Activated CD8-positive, alpha-beta memory T cell treated with anti-CD3 and anti-CD28 coated beads, Interleukin-2, amount 50 U/mL, for 1 hour (primary cell): Measurements from ENCODE around the gene CNNM2.
"Not testable (repeated sequence)": the region's sequence is repeated elsewhere in the genome, so short reads cannot be mapped to it uniquely, and the experiment has no call there.

Experiments used
- DNase-seq: peaks from one replicate; pipeline ENCODE4 v3.0.0-alpha.2; 2020; ENCODE audit errors: extremely low read depth

The CNNM2 gene

GRCh38 chr10:103106539-103106938, 188.4 kb downstream of the CNNM2 start:
- no peak for DNase-seq

GRCh38 chr10:103109821-103110220, 191.7 kb downstream of the CNNM2 start:
- no peak for DNase-seq

- no peak for DNase-seq
Measured at GRCh38 chr10:103110407-103110806, 192.3 kb downstream of the CNNM2 start.

- DNase-seq = no peak
Measured at GRCh38 chr10:103111031-103111917, 193.2 kb downstream of the CNNM2 start.

DNA sequence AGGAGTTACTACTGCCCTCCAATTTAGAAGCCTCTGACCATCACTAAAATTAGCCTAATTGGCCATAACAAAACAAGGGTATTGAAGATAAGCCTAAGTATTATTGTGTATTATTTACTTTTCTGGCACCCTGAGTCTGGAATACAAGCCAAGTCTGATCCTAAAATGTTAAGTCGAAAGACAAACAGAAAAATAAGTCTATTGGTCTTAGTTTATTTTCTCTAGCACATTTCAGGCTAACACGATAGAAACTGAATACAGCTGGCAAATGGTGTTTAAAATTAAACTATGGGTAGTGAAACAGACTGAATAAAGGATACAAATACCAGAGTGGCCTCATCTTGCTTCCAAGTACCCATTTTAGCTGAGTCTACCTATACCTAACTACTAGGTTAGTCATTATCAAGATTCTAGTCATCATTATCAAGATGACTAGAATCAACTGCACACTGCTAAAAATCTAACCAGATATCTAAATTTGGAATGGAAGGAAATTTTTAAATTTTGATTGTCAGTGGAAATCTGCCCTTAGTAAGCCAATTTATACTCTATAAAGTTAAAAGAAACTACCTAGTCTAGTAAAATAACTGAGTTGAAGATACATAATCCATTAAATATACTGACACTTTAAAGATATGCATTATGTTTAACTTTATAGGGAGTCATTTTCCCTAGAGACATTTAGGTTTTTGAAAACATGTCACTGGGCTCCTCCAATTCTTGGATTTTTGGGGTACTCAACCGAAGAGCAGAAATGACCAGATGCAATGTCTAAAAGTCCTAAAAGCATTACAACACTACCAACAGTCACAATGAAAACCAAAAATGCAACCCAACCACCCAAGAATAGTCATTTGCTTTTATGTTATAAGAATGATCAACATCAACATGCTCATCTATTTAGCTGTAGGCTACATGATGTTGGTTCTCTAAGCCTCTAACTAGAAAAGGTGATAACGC, 194.1 kb downstream of the CNNM2 start:
- DNase-seq = no peak

- no peak for DNase-seq
Measured at GRCh38 chr10:103114876-103115275, 196.8 kb downstream of the CNNM2 start.

DNA sequence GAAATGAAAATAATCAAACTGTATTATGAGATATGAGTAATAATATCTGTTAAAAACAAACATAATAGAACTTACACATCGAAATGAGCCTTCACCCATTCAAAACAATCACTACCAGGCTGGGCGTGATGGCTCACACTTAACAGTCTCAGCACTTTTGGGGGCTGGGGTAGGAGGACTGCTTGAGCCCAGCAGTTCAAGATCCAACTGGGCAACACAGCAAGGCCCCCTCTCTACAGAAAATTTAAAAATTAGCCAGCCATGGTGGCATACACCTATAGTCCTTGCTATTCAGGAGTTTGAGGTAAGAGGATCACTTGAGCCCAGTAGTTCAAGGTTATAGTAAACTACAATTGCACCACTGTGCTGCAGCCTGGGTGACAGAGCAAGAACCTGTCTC, 199.2 kb downstream of the CNNM2 start:
- no peak for DNase-seq

GRCh38 chr10:103120546-103120945, 202.5 kb downstream of the CNNM2 start:
- no peak for DNase-seq

DNA sequence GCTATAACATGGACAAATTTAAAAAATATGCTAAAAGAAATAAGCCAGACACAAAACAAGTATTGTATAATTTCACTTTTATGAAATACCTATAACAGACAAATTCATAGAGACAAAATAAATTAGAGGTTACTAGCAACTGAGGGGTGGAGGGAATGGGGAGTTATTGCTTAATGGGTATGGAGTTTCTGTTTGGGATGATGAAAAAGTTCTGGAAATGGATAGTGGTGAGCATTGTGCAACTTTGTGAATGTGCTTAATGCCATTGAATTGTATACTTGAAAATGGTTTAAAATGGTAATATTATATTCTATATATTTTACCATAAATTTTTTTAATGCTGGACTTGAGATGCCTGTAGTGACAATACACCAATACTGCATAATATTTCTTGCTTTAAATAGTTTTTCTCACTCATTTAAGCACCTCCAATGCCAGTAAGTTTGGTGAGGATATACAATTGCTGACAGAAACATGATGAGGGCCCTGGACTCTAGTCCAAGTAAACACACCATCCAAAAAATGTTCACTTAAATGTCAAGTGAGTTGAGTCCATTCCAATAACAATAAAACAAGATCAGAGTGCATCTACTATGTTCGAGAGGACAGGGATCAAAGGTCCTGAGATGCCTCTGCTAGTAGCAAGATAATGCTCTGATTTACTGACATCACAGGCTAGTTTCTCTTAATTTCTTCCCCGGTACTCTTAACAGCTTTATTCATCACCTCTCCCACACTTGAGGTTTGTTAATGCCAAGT, 203.1 kb downstream of the CNNM2 start:
- DNase-seq = no peak

GRCh38 chr10:103123282-103124024, 205.4 kb downstream of the CNNM2 start:
- no peak for DNase-seq

DNA sequence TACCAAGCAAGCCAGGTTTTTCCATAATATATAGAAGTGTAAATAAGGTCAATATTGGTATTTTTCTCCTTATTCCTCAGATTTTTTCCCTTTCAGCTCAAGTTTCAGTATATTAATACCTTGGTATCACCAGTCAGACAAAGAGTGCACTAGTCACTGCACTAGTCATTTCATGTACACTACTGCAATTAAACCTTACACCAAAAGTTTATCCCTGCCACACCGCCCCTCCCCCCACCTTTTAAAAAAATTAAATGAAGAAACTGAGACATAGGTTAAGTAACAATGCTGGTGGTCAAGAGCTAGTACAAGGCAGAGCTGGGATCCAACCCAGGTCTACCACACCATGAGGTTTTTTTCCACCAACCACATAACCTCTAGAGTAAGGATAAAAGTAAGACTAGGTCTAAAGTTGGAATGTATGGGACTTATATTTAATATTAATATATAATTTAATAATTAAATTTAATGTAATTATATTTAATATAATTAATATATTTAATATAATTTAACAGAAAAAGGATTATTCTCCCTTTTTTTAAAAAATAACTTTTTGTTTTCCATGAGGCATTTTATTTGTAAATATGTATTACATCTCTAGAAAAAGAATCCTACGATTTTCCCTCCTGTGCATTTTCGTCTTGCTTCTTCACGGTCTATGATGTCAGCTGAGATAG, 206.5 kb downstream of the CNNM2 start:
- no peak for DNase-seq

DNA sequence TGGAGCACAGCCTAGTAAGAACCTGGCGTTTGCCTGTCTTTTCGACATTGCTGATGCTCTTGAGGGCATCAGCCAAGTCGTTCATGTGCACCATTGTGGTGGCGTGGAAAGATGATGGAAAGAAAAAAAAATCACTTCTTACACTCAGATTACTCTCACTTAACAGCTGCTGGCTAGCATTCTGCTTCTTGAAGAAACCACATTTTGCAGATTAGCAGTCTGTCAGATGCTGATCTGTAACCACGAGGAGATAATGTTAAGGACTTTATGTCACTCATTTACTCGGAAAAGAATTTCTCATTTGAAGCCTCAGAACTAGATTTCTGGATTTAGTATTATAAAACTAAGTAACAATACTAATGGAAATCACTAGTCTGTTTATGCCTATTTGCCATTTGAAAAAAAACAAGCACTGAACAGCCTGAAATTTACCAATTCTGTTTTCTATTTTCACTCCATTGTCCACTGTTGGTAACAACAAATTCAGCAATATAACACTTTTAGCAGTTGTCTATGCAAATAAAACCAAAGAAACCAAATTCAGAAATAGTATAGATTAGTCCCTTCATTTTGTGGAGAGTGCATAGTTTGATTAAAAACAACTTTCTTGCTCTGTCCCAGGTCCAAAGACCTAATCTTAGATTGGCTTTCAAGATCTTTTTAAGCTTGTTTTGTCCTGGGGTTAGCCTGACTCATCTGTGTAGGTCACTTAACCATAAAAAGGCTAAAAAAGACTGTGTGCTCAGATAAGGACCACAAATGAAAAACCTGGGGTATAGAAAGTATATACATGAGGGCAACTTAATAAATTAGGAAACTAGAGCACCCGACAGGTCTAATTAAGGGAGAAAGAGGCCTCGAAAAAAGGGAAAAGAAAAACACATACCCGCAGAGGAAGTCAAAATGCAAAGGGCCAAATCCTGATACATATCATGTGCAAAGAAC, 207.5 kb downstream of the CNNM2 start:
- no peak for DNase-seq

GRCh38 chr10:103127241-103127640, 209.1 kb downstream of the CNNM2 start:
- DNase-seq = no peak

- DNase-seq = not testable (repeated sequence)
Measured at GRCh38 chr10:103130180-103130579, 212.1 kb downstream of the CNNM2 start.

GRCh38 chr10:103130910-103131309, 212.8 kb downstream of the CNNM2 start:
- DNase-seq = no peak

DNA sequence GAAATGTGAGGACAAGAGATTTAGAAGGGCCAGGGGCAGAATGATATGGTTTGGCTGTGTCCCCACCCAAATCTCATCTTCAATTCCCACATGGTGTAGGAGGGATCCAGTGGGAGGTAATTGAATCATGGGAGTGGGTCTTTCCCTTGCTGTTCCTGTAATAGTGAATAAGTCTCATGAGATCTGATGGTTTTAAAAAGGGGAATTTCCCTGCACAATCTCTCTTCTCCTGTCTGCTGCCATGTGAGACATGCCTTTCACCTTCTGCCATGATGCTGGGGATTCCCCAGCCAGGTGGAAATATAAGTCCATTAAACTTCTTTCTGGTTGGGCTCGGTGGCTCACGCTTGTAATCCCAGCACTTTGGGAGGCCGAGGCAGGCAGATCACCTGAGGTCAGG, 217.1 kb downstream of the CNNM2 start:
- not testable (repeated sequence) for DNase-seq

DNA sequence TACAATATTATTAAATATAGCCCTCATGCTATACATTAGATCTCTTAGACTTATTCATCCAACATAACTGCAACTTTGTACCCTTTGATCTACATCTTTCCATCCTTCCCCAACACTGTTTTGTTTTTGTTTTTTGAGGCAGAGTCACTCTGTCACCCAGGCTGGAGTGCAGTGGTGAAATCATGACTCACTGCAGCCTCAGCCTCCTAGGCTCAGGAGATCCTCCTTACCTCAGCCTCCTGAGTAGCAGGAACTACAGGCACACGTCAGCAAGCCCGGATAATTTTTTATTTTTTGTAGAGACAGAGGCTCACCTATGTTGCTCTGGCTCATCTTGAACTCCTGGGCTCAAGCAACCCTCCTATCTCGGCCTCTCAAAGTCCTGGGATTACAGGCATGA, 221.7 kb downstream of the CNNM2 start:
- DNase-seq = no peak
